HG02981 (cell line): ENCODE measurements around the gene RNF182.

Experiments
- ATAC-seq: cut with Tn5 transposase; IDR thresholded peaks from one replicate; pipeline ENCODE4 v1.9.1; 2021; ENCODE audit warnings: mild to moderate bottlenecking, moderate library complexity; ENCODE audit not compliant: unreplicated experiment

RNF182 gene

GRCh38 chr6:14026831-14027539 lies 102.2 kb downstream of the RNF182 start:
- ATAC-seq: no peak

GRCh38 chr6:14028631-14029030 lies 103.9 kb downstream of the RNF182 start:
- no peak for ATAC-seq

GRCh38 chr6:14029605-14030004 lies 104.9 kb downstream of the RNF182 start:
- ATAC-seq: no peak
